22Rv1 (cell line): ENCODE data around the gene SUFU.

Source experiments
- ZFX ChIP-seq: fragments of 450-650 bp; IDR thresholded peaks from 2 replicates; pipeline ENCODE4 v1.6.1; 2017; ENCODE audit warnings: antibody characterized with exemption, borderline replicate concordance
- TF ChIP-seq, protein P1 (sequence below): fragments of 450-650 bp; IDR thresholded peaks from 2 replicates; pipeline ENCODE4 v1.5.1; 2017; ENCODE audit warnings: mild to moderate bottlenecking

DNA sequence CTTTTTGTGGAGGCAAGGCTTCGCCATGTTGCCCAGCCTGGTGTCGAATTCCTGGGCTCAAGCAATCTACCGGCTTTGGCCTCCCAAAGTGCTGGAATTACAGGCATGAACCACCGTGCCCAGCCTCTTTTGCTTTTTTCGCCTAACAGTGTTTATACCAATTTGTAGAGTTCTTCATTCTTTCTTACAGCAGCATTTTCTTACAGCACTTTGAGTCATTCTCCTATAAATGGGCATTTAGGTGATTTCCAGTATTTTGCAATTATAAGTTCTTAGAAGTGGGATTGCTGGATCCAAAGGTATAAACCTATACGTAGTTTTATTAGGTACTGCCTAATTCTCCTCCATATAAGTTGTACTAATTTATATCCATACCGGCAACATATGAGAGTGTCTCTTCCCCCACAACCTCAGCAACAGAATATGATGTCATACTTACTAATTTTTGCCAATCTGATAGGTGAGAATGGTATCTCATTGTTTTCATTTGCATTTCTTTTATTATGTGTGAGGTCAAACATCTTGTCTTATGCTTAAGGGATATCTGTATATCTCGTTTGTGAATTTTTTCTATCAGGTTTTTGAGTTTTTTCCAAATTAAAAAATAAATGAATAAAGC is 39.1 kb downstream of the SUFU start:
- TF ChIP-seq, protein P1, sequence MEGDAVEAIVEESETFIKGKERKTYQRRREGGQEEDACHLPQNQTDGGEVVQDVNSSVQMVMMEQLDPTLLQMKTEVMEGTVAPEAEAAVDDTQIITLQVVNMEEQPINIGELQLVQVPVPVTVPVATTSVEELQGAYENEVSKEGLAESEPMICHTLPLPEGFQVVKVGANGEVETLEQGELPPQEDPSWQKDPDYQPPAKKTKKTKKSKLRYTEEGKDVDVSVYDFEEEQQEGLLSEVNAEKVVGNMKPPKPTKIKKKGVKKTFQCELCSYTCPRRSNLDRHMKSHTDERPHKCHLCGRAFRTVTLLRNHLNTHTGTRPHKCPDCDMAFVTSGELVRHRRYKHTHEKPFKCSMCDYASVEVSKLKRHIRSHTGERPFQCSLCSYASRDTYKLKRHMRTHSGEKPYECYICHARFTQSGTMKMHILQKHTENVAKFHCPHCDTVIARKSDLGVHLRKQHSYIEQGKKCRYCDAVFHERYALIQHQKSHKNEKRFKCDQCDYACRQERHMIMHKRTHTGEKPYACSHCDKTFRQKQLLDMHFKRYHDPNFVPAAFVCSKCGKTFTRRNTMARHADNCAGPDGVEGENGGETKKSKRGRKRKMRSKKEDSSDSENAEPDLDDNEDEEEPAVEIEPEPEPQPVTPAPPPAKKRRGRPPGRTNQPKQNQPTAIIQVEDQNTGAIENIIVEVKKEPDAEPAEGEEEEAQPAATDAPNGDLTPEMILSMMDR, result no peak
- TF ChIP-seq ZFX, result no peak
